SK-N-SH (cell line): ENCODE measurements around the gene DAP. TPM values are rescaled to one million over a fixed set of nuclear protein-coding genes. Genes with fewer than 3 reads are reported as not detected.

Experiments used
- CTCF ChIA-PET: fragments of 300-600, 350-600 bp; formaldehyde crosslinking; extraction: SDS; loops from one replicate; lab custom pipeline; 2021; lab: Yijun Ruan, JAX
- POLR2A ChIA-PET: fragments of 350-600 bp; sonication (Branson Sonifier 250); formaldehyde crosslinking; extraction: SDS; loops from one replicate; lab custom pipeline; 2020; ENCODE audit warnings: antibody characterized with exemption, inconsistent platforms; lab: Yijun Ruan, JAX
- DNase-seq: peaks from one replicate; pipeline ENCODE4 v3.0.0; 2012
- H2AFZ ChIP-seq: fragments of 200-600 bp; sonication (generic); 2 replicates; pipeline ENCODE4 v1.8.1; 2016; ENCODE audit warnings: antibody characterized with exemption, mild to moderate bottlenecking, low read depth
- H3F3A ChIP-seq: fragments of 200-600 bp; sonication (generic); replicated peaks from 2 replicates; pipeline ENCODE3; 2016; ENCODE audit warnings: antibody characterized with exemption, mild to moderate bottlenecking; ENCODE audit not compliant: insufficient read depth
- H3K27ac ChIP-seq, 2 experiments: fragments of 200-500 bp in 1 of 2; fragments of 200-600 bp in 1 of 2; sonication (Bioruptor generic) in 1 of 2; sonication (generic), shearing (Covaris generic) in 1 of 2; 2 replicates each; pipeline versions ENCODE4 v1.5.1 to v1.6.1; 2014 to 2016; ENCODE audit warnings: low read depth in 2 of 2, inconsistent platforms in 1 of 2, low read length in 1 of 2, mild to moderate bottlenecking in 1 of 2, mixed read lengths in 1 of 2
- H3K27me3 ChIP-seq: fragments of 200-600 bp; sonication (generic), shearing (Covaris generic); 2 replicates; pipeline ENCODE4 v1.6.1; 2016; ENCODE audit warnings: mixed run types; ENCODE audit not compliant: insufficient read depth
- H3K36me3 ChIP-seq, 2 experiments: fragments of 200-500 bp in 1 of 2; fragments of 200-600 bp in 1 of 2; sonication (Bioruptor generic) in 1 of 2; sonication (generic) in 1 of 2; replicated peaks in 1 of 2; 2 replicates each; pipeline versions ENCODE3 to v1.5.1; 2014 to 2016; ENCODE audit warnings: low read length in 1 of 2, mild to moderate bottlenecking in 1 of 2; ENCODE audit not compliant: insufficient read depth in 2 of 2, control insufficient read depth in 1 of 2
- H3K4me1 ChIP-seq, 2 experiments: fragments of 200-500 bp in 1 of 2; fragments of 200-600 bp in 1 of 2; sonication (Bioruptor generic) in 1 of 2; sonication (generic), shearing (Covaris generic) in 1 of 2; 2 replicates each; pipeline versions ENCODE4 v1.5.1 to v1.6.1; 2014 to 2016; ENCODE audit warnings: low read depth in 1 of 2, low read length in 1 of 2, mixed run types in 1 of 2; ENCODE audit not compliant: insufficient read depth in 2 of 2, control insufficient read depth in 1 of 2
- H3K4me2 ChIP-seq: fragments of 200-600 bp; sonication (generic), shearing (Covaris generic); 2 replicates; pipeline ENCODE4 v1.6.1; 2017; ENCODE audit warnings: mixed run types
- H3K4me3 ChIP-seq, 2 experiments: fragments of 200-500 bp in 1 of 2; fragments of 200-600 bp in 1 of 2; sonication (Bioruptor generic) in 1 of 2; sonication (generic), shearing (Covaris generic) in 1 of 2; 2 replicates each; pipeline versions ENCODE4 v1.5.1 to v1.8.1; 2014 to 2016; ENCODE audit warnings: low read depth in 2 of 2, inconsistent platforms in 1 of 2, low read length in 1 of 2, mild to moderate bottlenecking in 1 of 2, mixed read lengths in 1 of 2, moderate library complexity in 1 of 2
- H3K79me2 ChIP-seq: fragments of 200-600 bp; sonication (generic); 2 replicates; pipeline ENCODE4 v1.8.1; 2017; ENCODE audit warnings: mild to moderate bottlenecking; ENCODE audit not compliant: insufficient read depth
- H3K9ac ChIP-seq: fragments of 200-600 bp; sonication (generic); 2 replicates; pipeline ENCODE4 v1.6.1; 2017; ENCODE audit warnings: mixed run types
- H3K9me2 ChIP-seq: fragments of 200-600 bp; sonication (generic); 2 replicates; pipeline ENCODE4 v1.6.1; 2017; ENCODE audit warnings: mixed run types
- H3K9me3 ChIP-seq: fragments of 200-600 bp; sonication (generic); 2 replicates; pipeline ENCODE4 v1.6.1; 2017; ENCODE audit warnings: mixed run types, mild to moderate bottlenecking, moderate library complexity
- H4K20me1 ChIP-seq: fragments of 200-600 bp; sonication (generic); 2 replicates; pipeline ENCODE4 v1.6.1; 2017; ENCODE audit warnings: mild to moderate bottlenecking, mixed run types; ENCODE audit not compliant: insufficient read depth
- CHD2 ChIP-seq: fragments of 150-350 bp; IDR thresholded peaks from 2 replicates; pipeline ENCODE4 v1.6.1; 2018; ENCODE audit warnings: low read length; ENCODE audit not compliant: partially characterized antibody
- ELF1 ChIP-seq: IDR thresholded peaks from 2 replicates; pipeline ENCODE4 v1.4.0; 2012
- EP300 ChIP-seq, 2 experiments: IDR thresholded peaks; 2 replicates each; pipeline versions ENCODE4 v1.4.0 to v1.6.1; 2012; ENCODE audit warnings: borderline replicate concordance in 1 of 2, low read depth in 1 of 2, low read length in 1 of 2
- FOXJ3 ChIP-seq: sonication (generic); formaldehyde crosslinking; IDR thresholded peaks from 2 replicates; pipeline ENCODE4 v1.5.1; 2020; ENCODE audit warnings: mild to moderate bottlenecking, missing genetic modification reagents
- FOXM1 ChIP-seq: IDR thresholded peaks from 2 replicates; pipeline ENCODE4 v1.4.0; 2012; ENCODE audit warnings: low read depth, mild to moderate bottlenecking
- IRF3 ChIP-seq: fragments of 150-350 bp; IDR thresholded peaks from 2 replicates; pipeline ENCODE4 v1.6.1; 2016; ENCODE audit warnings: mild to moderate bottlenecking, low read depth, low read length
- MAX ChIP-seq: IDR thresholded peaks from 2 replicates; pipeline ENCODE4 v1.4.0; 2012; ENCODE audit warnings: low read depth
- MXI1 ChIP-seq: IDR thresholded peaks from 2 replicates; pipeline ENCODE4 v1.6.1; 2012; ENCODE audit warnings: mild to moderate bottlenecking, low read depth, low read length, improper control_type of control experiment
- RXRA ChIP-seq: IDR thresholded peaks from 2 replicates; pipeline ENCODE4 v1.4.0; 2012; ENCODE audit warnings: low read depth, mild to moderate bottlenecking, borderline replicate concordance
- SMC3 ChIP-seq: IDR thresholded peaks from 2 replicates; pipeline ENCODE4 v1.6.1; 2012; ENCODE audit warnings: low read depth, low read length, improper control_type of control experiment
- TCF12 ChIP-seq: IDR thresholded peaks from 2 replicates; pipeline ENCODE4 v1.4.0; 2012
- TEAD4 ChIP-seq: IDR thresholded peaks from 2 replicates; pipeline ENCODE4 v1.4.0; 2012; ENCODE audit warnings: mild to moderate bottlenecking, borderline replicate concordance; ENCODE audit not compliant: insufficient read depth
- USF1 ChIP-seq: IDR thresholded peaks from 2 replicates; pipeline ENCODE4 v1.4.0; 2012; ENCODE audit warnings: low read depth, borderline replicate concordance
- USF2 ChIP-seq: fragments of 150-350 bp; IDR thresholded peaks from 2 replicates; pipeline ENCODE4 v1.6.1; 2017; ENCODE audit warnings: antibody characterized with exemption, low read length, low read depth, borderline replicate concordance
- YY1 ChIP-seq: IDR thresholded peaks from 2 replicates; pipeline ENCODE4 v1.4.0; 2012; ENCODE audit warnings: low read depth, mild to moderate bottlenecking
- ZBTB33 ChIP-seq: IDR thresholded peaks from 2 replicates; pipeline ENCODE4 v1.4.0; 2012; ENCODE audit warnings: low read depth, borderline replicate concordance
- WGBS: methylation state at CpG from one replicate; pipeline ENCODE4 v1.1.6; 2017; ENCODE audit warnings: low lambda C conversion rate; 5-methylcytosine and 5-hydroxymethylcytosine counted together
- polyA plus RNA-seq, 3 experiments: library from polyadenylated mRNA; depleted of rRNA; stranded (reverse); fragments of >200 nt; gene quantifications; 2 replicates each; pipeline ENCODE4 v1.2.3, GENCODE V29; 2012

DAP gene
- polyA plus RNA-seq, 1 of the 3 experiments (the other 2 are of a cell fraction), result 78.2 TPM

- WGBS, result 89% methylated on average over 6 of the region's 6 CpGs
- Histone ChIP-seq H3K4me2 (no peak overlapping the region), H3K79me2 (peaks cover 36% of the 10 kb centered on the region), H3K36me3 (peaks cover 8 to 9% of the 10 kb centered on the region in 2 experiments), H3F3A (peaks cover 12% of the 10 kb centered on the region), H3K27ac (no peak overlapping the region), H4K20me1 (peaks cover 3% of the 10 kb centered on the region; the same call in 1 of the 2 replicates), H3K9me3 (no peaks in the 10 kb centered on the region)
- ChIA-PET POLR2A (no interaction called here), CTCF (no interaction called here)
- DNase-seq, result no peak
- no peak for TF ChIP-seq ELF1
- no peak for TF ChIP-seq IRF3
- no peak for TF ChIP-seq YY1
- no peak for TF ChIP-seq MXI1
- TF ChIP-seq, all 33 proteins: peak for 0
- H3K4me3 ChIP-seq, result no peak overlapping the region
- H3K4me1 ChIP-seq, result no peaks in the 10 kb centered on the region
- H3K27me3 ChIP-seq, result no peaks in the 10 kb centered on the region
- H3K9me2 ChIP-seq, result no peaks in the 10 kb centered on the region
- no peak overlapping the region for H2AFZ ChIP-seq
- no peak overlapping the region for H3K9ac ChIP-seq
Observed at GRCh38 chr5:10711562-10711961, 49.5 kb downstream of the DAP start.

- no peaks in the 10 kb centered on the region for H3K9me3 ChIP-seq
- TF ChIP-seq MAX (no peak), TCF12 (no peak), EP300 (IDR thresholded peaks at IDR 0.05; ENCODE audit: borderline replicate concordance in 1 of 2, low read depth in 1 of 2, low read length in 1 of 2) (no peak), FOXJ3 (CRISPR knock-in tag) (no peak), TEAD4 (no peak), FOXM1 (no peak), USF2 (no peak), RXRA (no peak), ZBTB33 (no peak), CHD2 (no peak), SMC3 (no peak), USF1 (no peak)
- TF ChIP-seq, all 33 proteins: peak for 0
- Histone ChIP-seq H3K27ac (no peak overlapping the region), H3K36me3 (peaks cover 3 to 9% of the 10 kb centered on the region in 2 experiments), H3K27me3 (no peaks in the 10 kb centered on the region), H2AFZ (no peak overlapping the region), H3K9ac (no peak overlapping the region), H3K4me3 (no peak overlapping the region), H3K4me2 (no peak overlapping the region), H3K79me2 (peaks cover 27% of the 10 kb centered on the region), H3K9me2 (no peaks in the 10 kb centered on the region), H3K4me1 (peaks cover 0 to under 1% of the 10 kb centered on the region in 2 experiments; a peak in 1 of 4 replicates), H4K20me1 (peaks cover 3% of the 10 kb centered on the region; the same call in 1 of the 2 replicates), H3F3A (peaks cover 12% of the 10 kb centered on the region)
- ChIA-PET CTCF (interaction anchor here (1.1 kb wide), 1 partner anchor 9 kb away, joined by 3 read pairs; no protein-coding TSS in a partner anchor), POLR2A (no interaction called here)
- WGBS, result 93% methylated on average over 5 of the region's 10 CpGs
- no peak for DNase-seq
Observed at GRCh38 chr5:10710513-10711128, 50.4 kb downstream of the DAP start.
